Stimulated activated naive CD4-positive, alpha-beta T cell treated with Interleukin-2 at 50 U/mL for 16 hours (primary cell): Measurements from ENCODE around the gene TMPRSS13.

Experiments
- DNase-seq: peaks from one replicate; lab custom pipeline; 2025; lab: John Stamatoyannopoulos, UW

The TMPRSS13 gene

GRCh38 chr11:117851106-117851505 lies 78.1 kb downstream of the TMPRSS13 start:
- DNase-seq = no peak
